GM12891 (cell line): ENCODE measurements around the gene CACNA2D2.
A peak's percentile ranks its signal among the peaks of the same experiment; 100 is the strongest.

Experiments used
- DNase-seq: peaks from one replicate; pipeline ENCODE4 v3.0.0; 2011; ENCODE audit warnings: low spot score; ENCODE audit not compliant: insufficient read length
- FAIRE-seq: peaks from 2 replicates; lab custom pipeline; 2011; peaks lifted over from hg19 to GRCh38; lab: Jason Lieb, UNC
- PAX5 ChIP-seq: IDR thresholded peaks from 2 replicates; pipeline ENCODE4 v1.6.1; 2011; ENCODE audit warnings: low read length, moderate library complexity, mild to moderate bottlenecking; ENCODE audit not compliant: insufficient read depth, severe bottlenecking
- POLR2A ChIP-seq: IDR thresholded peaks from 2 replicates; pipeline ENCODE4 v1.6.1; 2011; ENCODE audit warnings: low read depth, low read length, control low read depth
- POLR2AphosphoS5 ChIP-seq: IDR thresholded peaks from 2 replicates; pipeline ENCODE4 v1.6.1; 2011; ENCODE audit warnings: low read depth, low read length, control low read depth
- POU2F2 ChIP-seq: IDR thresholded peaks from 2 replicates; pipeline ENCODE4 v1.6.1; 2011; ENCODE audit warnings: low read depth, mild to moderate bottlenecking, control low read depth, low read length, moderate library complexity
- SPI1 ChIP-seq: IDR thresholded peaks from 2 replicates; pipeline ENCODE4 v1.6.1; 2011; ENCODE audit warnings: low read depth, low read length, control low read depth
- TAF1 ChIP-seq: IDR thresholded peaks from 2 replicates; pipeline ENCODE4 v1.6.1; 2011; ENCODE audit warnings: low read depth, low read length, control low read depth

The CACNA2D2 gene

GRCh38 chr3:50325113-50325480 lies 178.3 kb downstream of the CACNA2D2 start:
- FAIRE-seq (no peak), DNase-seq (no peak)
- TF ChIP-seq TAF1 (no peak), POLR2AphosphoS5 (no peak), POLR2A (no peak), POU2F2 (no peak), SPI1 (no peak), PAX5 (no peak)

GRCh38 chr3:50324351-50325112 lies 178.9 kb downstream of the CACNA2D2 start:
- no peak for TF ChIP-seq POLR2A
- TF ChIP-seq POLR2AphosphoS5, result no peak
- TF ChIP-seq TAF1, result no peak
- TF ChIP-seq PAX5, result no peak
- no peak for TF ChIP-seq SPI1
- no peak for TF ChIP-seq POU2F2
- no peak for DNase-seq
- FAIRE-seq, result peak; percentile 79

GRCh38 chr3:50323614-50324199 lies 179.7 kb downstream of the CACNA2D2 start:
- FAIRE-seq (no peak), DNase-seq (no peak)
- TF ChIP-seq PAX5, result no peak
- no peak for TF ChIP-seq POLR2A
- TF ChIP-seq POLR2AphosphoS5, result no peak

- TF ChIP-seq PAX5, result no peak
- TF ChIP-seq SPI1, result no peak
- TF ChIP-seq POLR2A, result no peak
- TF ChIP-seq POU2F2, result no peak
- TF ChIP-seq TAF1, result no peak
- TF ChIP-seq POLR2AphosphoS5, result no peak
- FAIRE-seq (no peak), DNase-seq (no peak)
Observed at GRCh38 chr3:50323092-50323600, 180.3 kb downstream of the CACNA2D2 start.

- FAIRE-seq, result no peak
- no peak for DNase-seq
- no peak for TF ChIP-seq TAF1
- TF ChIP-seq POLR2A, result no peak
- TF ChIP-seq SPI1, result no peak
- TF ChIP-seq POLR2AphosphoS5, result no peak
- no peak for TF ChIP-seq POU2F2
- TF ChIP-seq PAX5, result no peak
Observed at GRCh38 chr3:50322386-50323091, 180.9 kb downstream of the CACNA2D2 start, which contains the start of gene HYAL2. TSS of gene HYAL2 (minus strand) at chr3:50322745. CDS start at chr3:50320489, 2,256 bp downstream.

- DNase-seq (no peak), FAIRE-seq (peak; percentile 56)
- TF ChIP-seq POLR2A (no peak), PAX5 (no peak), POU2F2 (no peak), POLR2AphosphoS5 (no peak), TAF1 (no peak), SPI1 (no peak)
Observed at GRCh38 chr3:50322115-50322385, 181.4 kb downstream of the CACNA2D2 start.

- DNase-seq (peak; percentile 93), FAIRE-seq (peak; percentile 88)
- no peak for TF ChIP-seq PAX5
- no peak; the same call in 1 of the 2 replicates for TF ChIP-seq POLR2AphosphoS5
- TF ChIP-seq POLR2A, result no peak
- no peak for TF ChIP-seq SPI1
- no peak for TF ChIP-seq TAF1
- no peak for TF ChIP-seq POU2F2
Observed at GRCh38 chr3:50321336-50322114, 181.9 kb downstream of the CACNA2D2 start.

- DNase-seq (peak; percentile 80), FAIRE-seq (no peak)
- no peak for TF ChIP-seq PAX5
- no peak for TF ChIP-seq POLR2A
- TF ChIP-seq TAF1, result no peak
- TF ChIP-seq POLR2AphosphoS5, result no peak
Observed at GRCh38 chr3:50320853-50321335, 182.5 kb downstream of the CACNA2D2 start.

- FAIRE-seq (no peak), DNase-seq (no peak)
- TF ChIP-seq POLR2A, result no peak
- no peak for TF ChIP-seq TAF1
- TF ChIP-seq SPI1, result no peak
- no peak for TF ChIP-seq POLR2AphosphoS5
Observed at GRCh38 chr3:50319894-50320625, 183.4 kb downstream of the CACNA2D2 start.
